NCI-H1092 (cell line): Measurements from ENCODE around the gene MEGF11.

Experiments
- DNase-seq: peaks from one replicate; lab custom pipeline; 2025; lab: John Stamatoyannopoulos, UW

The MEGF11 gene

DNA sequence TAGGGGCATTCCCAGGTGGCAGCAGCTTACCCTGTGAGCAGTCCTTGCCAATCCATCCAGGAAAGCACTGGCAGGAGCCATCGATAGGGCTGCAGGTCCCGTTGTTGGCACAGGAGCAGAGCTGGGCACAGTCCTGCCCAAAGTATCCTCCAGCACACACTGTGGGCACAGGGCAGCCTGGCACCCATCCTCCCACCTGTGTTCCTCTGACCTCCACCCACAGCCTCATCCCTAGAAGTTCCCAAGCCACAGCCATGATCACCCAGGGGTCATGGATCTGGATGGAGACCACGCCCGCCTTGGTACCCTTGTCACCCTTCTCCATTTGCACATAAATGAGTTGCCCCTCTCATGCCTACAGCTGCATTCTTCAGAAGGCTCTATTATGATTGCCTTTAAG lies 335.6 kb downstream of the MEGF11 start:
- DNase-seq = no peak

- DNase-seq = no peak
These were observed 336.2 kb downstream of the MEGF11 start for GRCh38 chr15:65917407-65917756.

GRCh38 chr15:65916664-65917406 lies 336.7 kb downstream of the MEGF11 start:
- peak; percentile 58 for DNase-seq

GRCh38 chr15:65916041-65916663 lies 337.4 kb downstream of the MEGF11 start:
- no peak for DNase-seq

- DNase-seq = no peak
These were observed 338.3 kb downstream of the MEGF11 start for GRCh38 chr15:65914981-65915925.

DNA sequence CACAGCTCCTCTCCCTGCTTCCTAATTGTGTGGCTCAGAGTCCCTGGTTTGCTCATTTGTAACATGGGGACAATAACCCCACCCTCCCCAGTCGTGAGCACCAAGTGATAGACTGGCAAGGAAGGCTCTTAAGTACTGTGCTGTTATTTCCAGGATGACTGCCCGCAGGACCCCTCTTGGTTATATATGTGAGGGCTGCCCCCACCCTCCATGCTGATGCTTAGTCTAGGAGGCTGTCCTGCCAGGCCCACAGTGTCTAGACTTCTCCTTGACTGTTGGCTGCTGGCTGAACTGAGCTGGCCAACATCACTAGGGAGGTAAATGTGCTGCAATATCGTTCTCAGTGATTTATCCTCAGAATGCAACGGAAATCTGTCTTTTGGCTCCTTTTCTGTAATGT lies 339.2 kb downstream of the MEGF11 start:
- no peak for DNase-seq

DNA sequence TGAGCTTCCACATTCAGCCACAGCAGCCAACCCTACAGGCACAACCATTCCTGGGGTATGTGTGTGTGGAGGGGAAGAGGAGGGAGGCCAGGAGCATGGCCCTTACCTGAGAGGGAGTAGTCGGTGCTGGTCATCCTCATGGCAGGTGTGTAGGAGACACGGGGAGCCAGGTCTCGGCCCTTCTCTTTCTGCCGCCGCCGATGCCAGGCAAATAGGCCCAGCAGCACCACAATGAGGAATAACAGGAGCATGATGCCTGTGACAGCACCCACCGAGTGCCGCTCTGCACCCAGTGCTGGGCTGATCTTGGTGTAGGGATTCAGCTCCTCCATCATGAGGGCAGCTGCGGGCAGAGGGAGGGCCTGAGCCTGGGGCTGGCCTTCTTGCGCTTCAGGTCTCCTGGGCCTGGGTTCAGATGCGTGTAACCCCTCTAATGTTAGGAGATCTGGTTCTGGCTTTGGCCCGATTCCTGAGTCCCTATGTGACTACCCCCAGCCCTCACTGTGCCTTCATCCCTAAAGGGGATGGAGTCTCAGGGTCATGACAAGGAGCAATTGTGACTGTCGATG lies 339.8 kb downstream of the MEGF11 start:
- no peak for DNase-seq

DNA sequence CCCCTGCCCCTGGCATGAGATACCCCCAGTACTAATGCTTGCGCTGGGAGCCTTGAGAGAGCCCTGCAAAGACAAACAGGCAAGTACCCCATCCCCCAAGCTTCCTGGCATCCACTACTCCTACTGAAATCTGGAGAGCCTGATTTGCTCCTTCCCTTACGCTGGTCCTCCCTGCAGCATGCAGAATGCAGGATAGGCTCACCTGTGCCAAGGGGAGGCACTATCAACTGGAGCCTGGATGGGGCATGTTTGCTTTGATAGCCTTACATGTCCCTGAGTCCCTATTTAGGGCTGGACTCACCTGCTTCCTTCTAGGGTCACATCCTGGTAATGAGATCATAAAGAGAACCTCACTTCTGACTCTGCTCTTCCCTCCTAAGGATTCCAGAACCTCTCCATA lies 341.3 kb downstream of the MEGF11 start:
- no peak for DNase-seq

GRCh38 chr15:65910341-65910740 lies 343.2 kb downstream of the MEGF11 start:
- no peak for DNase-seq

DNA sequence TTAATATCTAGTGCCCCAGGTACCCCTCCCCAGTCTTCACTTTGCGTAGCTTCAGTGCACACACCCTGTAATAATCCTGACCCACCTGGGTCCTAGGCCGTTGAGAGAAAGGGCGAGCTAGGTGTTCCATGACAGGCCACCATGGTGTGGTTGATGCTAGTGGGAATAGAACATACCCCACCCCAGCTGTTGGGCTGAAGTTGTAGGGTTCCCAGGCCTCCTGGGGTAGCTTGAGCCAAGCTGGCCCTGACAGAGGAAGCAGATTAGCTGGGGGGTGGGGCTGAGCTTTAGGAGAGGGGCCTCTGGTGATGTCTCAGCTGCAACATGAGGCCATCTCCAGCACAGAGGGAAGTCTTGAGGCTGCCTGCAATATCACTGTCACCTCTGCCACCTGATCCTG lies 343.7 kb downstream of the MEGF11 start:
- no peak for DNase-seq

DNA sequence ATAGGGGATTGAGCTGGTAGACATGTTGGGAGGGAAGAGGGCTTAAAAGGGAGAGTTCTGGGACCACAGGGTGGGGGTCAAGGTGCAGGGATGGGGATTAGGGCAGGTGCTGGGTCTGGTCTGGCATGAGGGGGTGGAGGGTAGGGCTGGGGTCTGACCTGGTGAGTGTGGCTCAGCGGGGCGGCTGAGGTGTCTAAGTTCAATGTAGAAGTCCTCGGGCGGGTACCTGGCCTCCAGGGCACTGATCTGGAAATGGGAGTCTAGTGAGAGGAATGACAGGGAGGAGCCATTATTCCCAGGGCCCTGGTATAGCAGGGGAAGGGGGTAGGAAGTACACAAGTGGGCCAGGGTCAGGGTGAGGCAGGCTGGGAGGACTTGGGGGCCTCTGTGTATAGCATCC lies 344.7 kb downstream of the MEGF11 start:
- DNase-seq = no peak

DNA sequence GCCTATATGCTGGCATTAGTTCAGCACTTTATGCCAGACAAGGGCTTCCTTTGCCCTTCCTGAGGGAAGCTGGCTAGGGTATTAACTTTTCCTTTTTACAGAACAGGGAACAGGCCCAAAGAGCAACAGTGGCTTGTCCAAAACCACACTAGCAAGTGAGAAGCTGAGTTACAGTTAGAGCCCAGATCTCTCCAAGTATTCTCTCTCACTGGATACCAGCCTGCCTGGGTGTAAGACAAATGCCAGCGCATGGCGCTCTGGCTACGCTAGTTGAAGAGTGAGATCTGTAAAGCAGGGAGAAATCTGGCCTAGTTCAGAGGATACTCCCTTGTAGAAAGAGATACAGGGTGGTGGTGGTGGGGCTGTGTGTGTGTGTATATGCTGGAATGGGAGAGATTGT lies 345.9 kb downstream of the MEGF11 start:
- no peak for DNase-seq

DNA sequence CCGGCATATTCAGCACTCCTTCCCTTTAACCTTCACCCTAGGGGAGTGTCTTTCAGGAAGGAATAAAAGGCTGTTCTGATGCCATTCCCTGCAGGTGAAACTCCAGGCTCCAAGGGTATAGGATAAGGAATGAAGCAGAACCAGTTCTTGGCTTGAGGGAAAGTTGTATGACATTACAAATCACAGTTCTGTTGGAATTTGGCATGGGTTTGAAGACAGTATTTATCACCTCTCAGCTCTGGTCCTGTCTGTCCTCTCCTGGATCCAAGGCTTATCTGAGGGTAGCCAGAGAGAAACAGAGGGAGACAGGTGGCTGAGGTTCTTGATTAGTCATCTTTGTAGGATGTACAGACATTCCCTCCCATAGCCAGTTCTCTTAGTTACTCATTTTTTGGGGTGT lies 347.2 kb downstream of the MEGF11 start:
- no peak for DNase-seq

- DNase-seq = no peak
These were observed 349.2 kb downstream of the MEGF11 start for GRCh38 chr15:65904301-65904700.

DNA sequence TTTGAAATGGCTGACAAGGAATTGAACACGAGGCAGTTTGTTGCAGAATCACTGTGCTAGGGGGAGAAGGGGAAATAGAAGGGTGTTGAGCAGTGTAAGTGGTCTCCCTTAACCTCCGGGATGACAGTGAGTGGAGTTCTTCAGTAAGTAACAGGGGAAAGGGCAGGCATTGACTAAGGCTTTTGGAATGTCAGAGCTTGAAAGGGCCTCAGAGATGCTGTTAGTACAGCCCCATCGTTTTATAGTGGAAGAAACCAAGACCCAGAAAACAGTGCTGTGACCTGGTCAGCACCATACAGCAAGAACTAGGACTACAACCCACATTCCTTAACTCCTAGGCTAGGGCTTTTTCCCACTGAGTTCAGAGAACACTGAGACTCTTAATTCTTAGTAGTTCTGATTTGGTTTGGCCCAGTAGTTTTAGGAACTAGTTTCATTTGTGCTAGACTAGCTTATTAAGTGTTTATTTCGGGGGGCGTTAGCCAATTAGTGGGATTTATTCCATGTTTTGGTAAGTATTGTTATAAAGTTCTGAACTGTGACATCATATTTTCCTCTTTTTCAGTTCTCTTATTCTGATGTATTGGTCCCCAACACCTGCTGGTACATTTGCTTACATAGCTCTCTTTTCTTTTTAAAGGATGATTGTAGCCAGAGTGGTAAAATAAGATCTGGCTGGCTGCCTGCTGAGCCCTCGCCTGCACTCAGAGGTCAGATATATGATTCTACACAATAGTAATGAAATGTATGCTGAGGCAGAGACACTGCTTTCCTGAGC lies 350.1 kb downstream of the MEGF11 start:
- no peak for DNase-seq

- no peak for DNase-seq
These were observed 351.2 kb downstream of the MEGF11 start for GRCh38 chr15:65902373-65902772.

GRCh38 chr15:65901836-65902235 lies 351.7 kb downstream of the MEGF11 start:
- no peak for DNase-seq

DNA sequence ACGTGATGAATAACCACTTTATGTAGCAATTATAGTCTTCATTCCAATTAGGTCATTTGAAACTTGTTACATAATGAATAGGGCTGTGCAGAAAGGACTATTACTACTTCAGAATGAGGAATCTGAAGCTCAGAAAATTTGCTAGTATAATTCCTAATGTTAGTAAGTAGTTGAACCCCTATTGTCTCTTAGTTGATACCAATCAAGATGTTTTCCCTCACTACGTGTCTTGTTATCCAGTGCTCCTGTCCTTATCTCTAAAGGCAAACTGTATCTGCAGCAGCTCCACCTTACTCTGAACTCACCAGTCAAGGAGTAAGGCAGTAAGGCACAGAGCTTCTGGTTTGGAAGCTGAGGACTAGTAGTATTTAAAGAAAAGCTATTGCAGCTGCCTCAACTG lies 352.2 kb downstream of the MEGF11 start:
- DNase-seq = no peak

GRCh38 chr15:65900488-65900887 lies 353.1 kb downstream of the MEGF11 start:
- DNase-seq = no peak

- DNase-seq = no peak
These were observed 357.3 kb downstream of the MEGF11 start for GRCh38 chr15:65896236-65896635.

DNA sequence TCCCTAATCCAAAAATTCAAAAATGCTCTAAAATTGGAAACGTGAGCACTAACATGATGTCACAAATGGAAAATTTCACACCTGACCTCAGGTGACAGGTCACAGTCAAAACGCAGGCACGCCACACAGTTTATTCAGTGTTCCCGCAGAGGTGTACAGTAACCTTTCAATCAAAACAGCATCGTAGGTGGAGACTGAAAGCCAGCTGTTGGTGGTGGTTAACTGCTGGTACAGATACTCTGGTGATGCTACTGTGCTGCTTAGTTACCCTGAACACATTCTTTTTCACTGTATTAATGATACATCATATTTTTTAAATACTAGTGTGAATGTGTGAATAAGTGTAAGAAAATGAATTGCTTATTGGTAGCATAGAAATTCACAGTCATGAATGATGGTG lies 360.5 kb downstream of the MEGF11 start:
- no peak for DNase-seq

GRCh38 chr15:65888981-65889380 lies 364.6 kb downstream of the MEGF11 start:
- DNase-seq = no peak
